Tongue (tissue), 2 donors: ENCODE measurements around the gene REP15. TPM values are rescaled to one million over a fixed set of nuclear protein-coding genes. Genes with fewer than 3 reads are reported as not detected.
"Not testable (repeated sequence)": the region's sequence is repeated elsewhere in the genome, so short reads cannot be mapped to it uniquely, and the experiment has no call there.

Experiments used
- DNase-seq: peaks from one replicate; pipeline ENCODE4 v3.0.0-alpha.2; 2015
- total RNA-seq: library from RNA; depleted of rRNA; stranded (reverse); fragments of >200 nt; gene quantifications from one replicate; pipeline ENCODE4 v1.2.3, GENCODE V29; 2014

Gene REP15
- 3.0 TPM for total RNA-seq

DNA sequence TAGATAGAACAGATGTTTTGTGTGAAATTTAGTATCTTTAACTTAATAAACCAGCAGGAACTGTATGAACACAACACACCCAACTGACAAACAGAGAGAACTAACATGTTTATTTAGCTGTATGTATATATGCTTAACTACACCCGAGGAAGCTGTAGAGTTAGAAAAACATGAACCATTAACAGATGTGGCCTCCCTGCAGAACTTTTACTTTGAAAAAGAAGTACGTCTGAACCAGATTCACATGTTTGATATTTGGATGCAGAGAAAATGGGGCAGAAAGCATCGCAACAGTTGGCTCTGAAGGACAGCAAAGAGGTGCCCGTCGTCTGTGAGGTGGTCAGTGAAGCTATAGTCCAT lies at the start of gene REP15:
Gene REP15, plus strand, starts transcription at position 155 of the 360 bp plus-strand sequence. Its CDS starts 116 bp downstream, at position 271.
- DNase-seq, result no peak

GRCh38 chr12:27650011-27650410 lies 46.2 kb upstream of the REP15 start:
- DNase-seq, result no peak

DNA sequence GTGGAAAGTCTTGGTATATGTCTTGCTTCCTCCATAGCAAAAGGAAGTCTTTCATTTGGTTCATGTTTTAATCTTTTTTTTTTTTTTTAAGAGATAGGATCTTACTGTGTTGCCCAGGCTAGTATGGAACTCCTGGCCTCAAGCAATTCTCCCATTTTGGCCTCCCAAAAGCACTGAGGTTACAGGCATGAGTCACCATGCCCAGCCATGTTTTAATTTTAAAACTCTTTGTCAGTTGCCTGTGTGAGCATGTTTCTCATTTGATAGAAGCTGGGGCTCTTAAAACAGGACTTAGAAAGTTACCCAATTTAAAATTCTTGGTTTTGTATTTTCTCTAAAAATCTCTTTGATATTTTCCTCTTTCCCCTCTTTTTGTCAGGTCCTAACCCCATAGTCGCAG lies 45.0 kb upstream of the REP15 start:
- DNase-seq, result no peak

GRCh38 chr12:27652174-27652763 lies 44.0 kb upstream of the REP15 start:
- peak; percentile 93 for DNase-seq

DNA sequence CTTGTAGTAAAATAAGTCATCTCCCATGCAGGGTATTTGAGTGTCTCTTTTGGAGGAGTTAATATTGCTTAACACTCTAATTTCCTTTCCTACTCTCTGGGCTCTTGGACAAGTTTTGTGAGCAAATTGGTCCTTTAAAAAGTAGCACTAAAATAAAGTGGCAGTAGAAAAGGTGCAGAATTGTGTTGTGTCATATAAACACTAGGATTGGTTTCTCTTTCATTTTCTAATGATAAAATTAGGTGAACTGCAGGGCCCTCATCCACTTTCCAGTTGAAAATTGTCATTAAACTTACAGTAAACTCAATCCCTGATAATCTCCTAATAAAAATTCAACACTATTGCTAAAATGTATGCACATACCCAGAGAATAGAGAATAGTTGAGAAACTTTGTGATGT lies 42.6 kb upstream of the REP15 start:
- DNase-seq, result no peak

GRCh38 chr12:27655476-27655875 lies 40.8 kb upstream of the REP15 start:
- DNase-seq, result not testable (repeated sequence)

DNA sequence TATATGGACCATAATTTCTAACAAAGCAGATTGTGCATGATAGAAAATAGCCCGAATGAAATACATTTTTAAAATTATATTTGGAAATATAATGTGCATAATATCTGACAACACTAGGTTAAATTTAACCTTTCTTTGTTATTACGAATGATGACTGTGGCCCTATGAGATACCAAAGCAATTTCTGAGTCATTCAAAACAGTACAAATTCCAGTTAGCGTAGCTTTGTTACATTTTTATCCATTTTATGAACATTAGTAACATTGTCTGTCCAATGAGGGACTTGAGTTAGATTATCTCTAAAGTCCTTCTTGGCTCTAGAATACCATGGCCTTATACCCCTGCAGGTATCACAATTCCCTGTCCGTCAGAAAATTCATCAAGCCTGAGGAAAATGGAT lies 39.0 kb upstream of the REP15 start:
- DNase-seq, result no peak

GRCh38 chr12:27665704-27666103 lies 30.5 kb upstream of the REP15 start:
- DNase-seq, result no peak

DNA sequence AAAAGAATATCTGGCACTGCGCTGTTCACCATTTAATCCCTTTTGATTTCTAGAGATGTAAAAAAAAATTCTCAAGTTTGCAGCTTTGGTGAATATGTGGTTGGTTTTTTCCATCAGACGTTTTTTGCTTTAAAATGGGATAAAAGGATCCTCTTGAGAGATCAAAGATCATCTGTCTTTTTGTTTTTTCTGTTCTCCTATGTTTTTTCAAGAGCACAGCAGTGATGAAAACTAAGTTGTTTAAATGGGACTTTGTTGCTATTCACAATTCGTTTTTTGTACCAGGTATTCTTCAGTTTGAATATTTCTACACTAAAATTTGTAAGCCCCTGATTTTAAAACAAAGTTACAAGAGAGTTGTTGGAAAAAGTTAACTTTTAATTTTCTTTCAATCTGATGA lies 29.7 kb upstream of the REP15 start:
- no peak for DNase-seq

DNA sequence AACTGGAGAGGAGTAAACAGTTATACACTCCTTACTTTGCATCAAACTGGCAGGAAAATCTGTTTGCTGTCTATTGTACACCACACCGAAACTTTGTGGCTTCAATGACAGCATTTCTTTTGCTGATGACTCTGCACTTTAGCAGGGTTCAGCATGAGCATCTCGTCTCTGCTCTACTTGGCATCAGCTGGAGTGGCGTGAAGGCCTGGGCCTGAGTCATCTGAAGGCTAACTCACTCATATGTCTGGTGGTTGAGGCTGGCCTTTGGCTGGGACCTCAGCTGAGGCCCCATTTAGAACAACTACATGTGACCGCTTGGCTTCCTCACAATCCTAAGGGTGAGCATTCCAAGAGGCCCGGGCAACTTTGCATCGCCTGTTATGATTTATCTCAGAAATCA lies 28.7 kb upstream of the REP15 start:
- DNase-seq, result no peak

DNA sequence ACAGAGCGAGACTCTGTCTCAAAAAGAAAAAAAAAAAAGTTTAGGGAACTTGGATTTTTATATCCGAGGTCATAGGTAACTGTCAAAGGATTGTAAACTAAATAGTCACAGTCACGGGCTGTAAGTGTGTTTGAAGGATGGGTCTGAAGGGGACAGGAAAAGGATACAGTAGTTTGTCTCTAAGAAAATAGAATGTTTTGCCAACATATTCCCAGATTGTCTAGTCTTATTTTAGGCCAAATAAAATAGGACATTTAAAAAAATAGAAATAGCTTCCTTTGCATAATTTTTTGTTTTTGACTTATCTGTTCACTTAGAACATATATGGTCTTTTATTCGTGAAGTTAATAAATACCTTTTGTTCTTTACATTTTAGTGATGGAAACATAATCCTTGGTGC lies 24.2 kb upstream of the REP15 start:
- no peak for DNase-seq

GRCh38 chr12:27672643-27673042 lies 23.6 kb upstream of the REP15 start:
- no peak for DNase-seq

DNA sequence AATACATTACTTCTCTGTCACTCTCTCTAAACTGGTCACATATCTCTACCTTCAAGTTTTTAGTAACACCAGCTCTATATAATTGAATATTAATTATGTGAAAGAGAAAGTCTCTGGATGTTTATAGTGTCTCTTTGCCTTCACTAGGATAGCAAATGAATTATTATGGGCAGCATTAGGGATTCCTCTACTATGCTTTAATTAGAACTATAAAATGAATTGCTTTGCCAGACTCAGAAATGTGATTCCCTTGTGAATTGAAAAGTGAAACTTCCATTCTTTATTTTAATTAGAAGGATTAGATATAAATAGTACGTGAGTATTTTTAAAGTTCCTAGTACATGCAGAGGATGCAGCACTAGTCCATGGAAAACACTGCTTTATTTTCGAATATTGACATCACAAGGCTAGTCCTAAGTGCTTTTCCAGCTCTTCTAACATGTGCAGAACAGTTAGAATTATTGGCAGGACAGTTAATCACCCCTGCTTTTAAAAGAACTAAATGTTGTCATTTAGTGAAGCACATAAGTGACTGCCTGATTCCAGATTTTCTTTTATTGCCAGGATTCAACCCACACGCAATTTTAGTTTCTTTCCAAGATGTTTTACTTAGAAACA lies 23.0 kb upstream of the REP15 start:
- DNase-seq, result peak; percentile 40

- DNase-seq, result no peak
These were observed 21.3 kb upstream of the REP15 start for GRCh38 chr12:27674989-27675388.

GRCh38 chr12:27680619-27681018 lies 15.6 kb upstream of the REP15 start:
- DNase-seq, result no peak

DNA sequence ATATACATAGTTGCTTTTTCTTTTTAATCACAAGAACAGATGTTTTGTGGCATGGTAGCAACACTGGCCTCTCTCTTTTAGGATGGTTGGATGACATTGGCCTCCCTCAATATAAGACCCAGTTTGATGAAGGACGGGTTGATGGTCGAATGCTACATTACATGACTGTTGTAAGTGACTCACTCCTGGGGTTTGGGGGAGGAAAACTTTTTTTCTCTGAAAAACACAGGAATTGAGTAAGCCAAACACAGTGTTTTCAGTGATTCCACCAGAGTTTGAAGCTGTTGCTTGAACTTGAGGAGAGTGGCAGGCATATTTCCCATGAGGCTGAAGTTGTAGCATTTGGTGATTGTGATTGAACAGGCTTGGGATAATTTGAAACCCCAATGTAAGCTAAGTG lies 13.7 kb upstream of the REP15 start:
- no peak for DNase-seq

GRCh38 chr12:27685274-27685673 lies 11.0 kb upstream of the REP15 start:
- no peak for DNase-seq

GRCh38 chr12:27686147-27686546 lies 10.1 kb upstream of the REP15 start:
- no peak for DNase-seq

DNA sequence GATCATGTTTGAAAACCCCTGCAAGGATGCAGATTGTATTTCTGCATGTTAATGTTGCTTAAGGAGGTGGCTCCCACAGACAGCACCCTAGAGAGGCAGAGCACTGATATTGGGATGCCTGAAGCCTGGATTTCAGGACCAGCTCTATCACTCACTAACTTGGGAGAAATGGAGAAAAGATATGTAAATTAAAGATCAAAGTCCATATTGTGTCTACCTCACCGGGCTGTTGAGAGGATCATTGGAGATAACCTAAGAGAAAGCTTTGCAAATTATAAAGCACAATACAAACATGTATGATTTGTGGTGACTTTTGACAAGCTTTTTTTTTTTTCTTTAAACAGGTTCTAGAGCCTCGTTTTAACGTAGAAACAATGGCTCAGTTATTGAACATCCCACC lies 7.6 kb upstream of the REP15 start:
- DNase-seq, result no peak

DNA sequence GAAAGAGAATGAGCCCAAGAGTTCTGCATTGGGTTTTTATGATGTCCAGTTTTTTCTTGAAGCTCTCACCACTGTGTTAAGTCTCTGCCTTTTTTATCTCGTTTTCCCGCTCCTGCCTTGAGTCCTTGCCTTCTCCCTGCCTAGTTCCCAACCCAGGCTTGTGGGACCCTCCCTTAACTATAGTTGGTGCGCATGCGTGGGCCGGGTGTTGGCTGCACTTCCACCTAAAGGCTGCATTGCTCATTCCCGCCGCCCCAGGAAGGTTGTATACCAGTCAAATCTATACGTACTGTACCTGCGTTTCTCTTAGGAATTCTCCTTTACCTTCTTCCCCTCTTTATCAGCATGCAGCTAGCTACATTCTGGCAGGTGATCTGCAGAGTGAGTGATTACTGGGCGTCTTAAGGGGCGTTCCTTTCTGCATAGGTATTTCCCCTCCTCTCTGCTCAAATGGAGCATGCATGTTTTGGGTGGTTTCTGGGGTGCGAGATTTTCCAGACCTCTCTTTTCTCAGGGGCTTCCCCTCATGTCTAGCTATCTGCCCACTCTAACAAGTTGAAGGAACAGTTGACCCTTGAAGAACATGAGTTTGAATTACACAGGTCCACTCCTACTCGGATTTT lies 6.6 kb upstream of the REP15 start:
- DNase-seq, result no peak

DNA sequence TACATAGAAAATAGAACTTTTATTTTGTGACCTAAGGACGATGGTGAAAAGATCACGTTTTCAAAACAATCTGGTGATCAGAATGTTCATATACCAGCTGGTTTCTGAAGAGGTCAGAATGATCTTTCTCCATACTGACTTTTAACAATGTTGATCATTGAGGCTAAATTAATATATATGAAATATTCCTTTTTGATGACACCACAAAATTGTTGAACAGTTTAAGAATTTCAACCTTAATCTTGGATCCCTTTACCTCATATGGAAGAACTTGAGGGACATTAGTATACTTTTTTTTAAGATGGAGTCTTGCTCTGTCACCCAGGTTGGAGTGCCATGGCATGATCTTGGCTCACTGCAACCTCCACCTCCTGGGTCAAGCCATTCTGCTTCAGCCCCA lies 2.8 kb upstream of the REP15 start:
- DNase-seq, result no peak

DNA sequence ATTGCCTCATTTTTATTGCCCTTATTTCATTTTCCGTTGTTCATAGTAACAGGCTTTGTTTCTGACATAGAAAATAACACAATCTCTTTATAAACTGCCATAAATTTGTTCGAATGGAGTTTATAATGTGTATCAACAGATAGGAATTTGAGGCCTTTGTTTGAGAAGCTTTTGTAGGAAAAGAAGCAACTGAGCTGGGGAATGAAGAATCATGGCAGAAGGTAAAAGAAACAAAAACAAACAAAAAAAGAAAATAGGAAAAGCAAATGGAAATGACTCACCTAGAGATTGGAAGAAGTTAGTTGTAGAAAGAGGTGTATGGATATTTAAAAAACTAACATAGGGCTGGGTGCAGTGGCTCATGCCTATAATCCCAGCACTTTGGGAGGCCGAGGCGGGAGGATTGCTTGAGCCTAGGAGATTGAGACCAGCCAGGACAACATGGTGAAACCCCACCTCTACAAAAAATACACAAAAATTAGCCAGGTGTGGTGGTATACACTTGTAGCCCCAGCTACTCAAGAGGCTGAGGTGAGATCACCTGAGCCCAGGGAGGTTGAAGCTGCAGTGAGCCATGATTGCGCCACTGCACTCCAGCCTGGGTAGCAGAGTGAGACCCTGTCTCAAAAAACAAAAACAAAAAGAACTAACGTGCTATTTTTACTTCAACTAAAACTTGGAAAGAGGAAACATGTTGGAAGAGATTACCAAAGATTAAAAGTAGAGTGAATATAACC lies 523 bp upstream of the REP15 start:
- no peak for DNase-seq

DNA sequence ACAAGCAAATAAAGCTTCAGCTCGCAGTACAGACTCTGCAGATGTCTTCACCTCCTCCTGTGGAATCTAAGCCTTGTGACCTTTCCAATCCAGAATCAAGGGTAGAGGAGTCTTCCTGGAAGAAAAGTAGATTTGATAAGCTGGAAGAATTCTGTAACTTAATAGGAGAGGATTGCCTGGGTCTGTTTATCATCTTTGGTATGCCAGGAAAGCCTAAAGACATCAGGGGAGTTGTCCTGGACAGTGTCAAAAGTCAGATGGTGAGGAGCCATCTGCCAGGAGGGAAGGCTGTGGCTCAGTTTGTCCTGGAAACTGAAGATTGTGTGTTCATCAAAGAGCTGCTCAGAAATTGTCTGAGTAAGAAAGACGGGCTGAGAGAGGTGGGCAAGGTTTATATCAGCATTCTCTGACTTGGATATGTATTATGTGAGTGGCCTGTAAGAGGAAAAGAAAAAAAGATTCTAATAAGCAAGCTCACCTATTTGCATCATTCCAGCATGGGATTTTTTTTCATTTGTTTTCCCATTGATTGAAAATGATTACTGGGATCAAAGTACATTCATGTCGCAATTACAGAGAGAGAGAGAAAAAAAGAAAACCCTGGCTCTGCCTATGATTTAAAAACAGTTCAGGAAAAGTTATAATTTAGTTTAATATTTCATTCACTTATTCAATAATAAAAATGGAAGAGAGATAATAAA lies 767 bp downstream of the REP15 start:
- DNase-seq, result no peak
